Mesendoderm (in vitro differentiated cells): Measurements from ENCODE around the gene CHMP2B.

Source experiments
- DNase-seq: peaks from one replicate; pipeline ENCODE4 v3.0.0; 2013
- H2AK5ac ChIP-seq: 2 replicates; pipeline ENCODE4 v1.6.1; 2013; ENCODE audit warnings: low read length, inconsistent platforms
- H2BK120ac ChIP-seq: 2 replicates; pipeline ENCODE4 v1.6.1; 2013; ENCODE audit warnings: low read depth, mild to moderate bottlenecking, low read length, moderate library complexity, mixed read lengths
- H2BK15ac ChIP-seq: replicated peaks from 2 replicates; pipeline ENCODE4 v1.6.1; 2013; ENCODE audit warnings: low read depth, mild to moderate bottlenecking, moderate library complexity
- H2BK5ac ChIP-seq: 2 replicates; pipeline ENCODE4 v1.6.1; 2013; ENCODE audit warnings: low read length, inconsistent platforms
- H3K18ac ChIP-seq: 2 replicates; pipeline ENCODE4 v1.6.1; 2013; ENCODE audit warnings: mild to moderate bottlenecking, low read length, mixed read lengths
- H3K23ac ChIP-seq: one replicate; pipeline ENCODE4 v1.6.1; 2013; ENCODE audit warnings: low read length
- H3K27ac ChIP-seq: 2 replicates; pipeline ENCODE4 v1.5.1; 2013; ENCODE audit warnings: low read depth, mild to moderate bottlenecking, inconsistent platforms, low read length, moderate library complexity
- H3K27me3 ChIP-seq: 2 replicates; pipeline ENCODE4 v1.6.1; 2013; ENCODE audit warnings: low read length, control low read depth, mild to moderate bottlenecking, inconsistent platforms; ENCODE audit not compliant: insufficient read depth, poor library complexity
- H3K36me3 ChIP-seq: 2 replicates; pipeline ENCODE4 v1.6.1; 2013; ENCODE audit warnings: low read length, inconsistent platforms; ENCODE audit not compliant: control insufficient read depth, insufficient read depth
- H3K4ac ChIP-seq: one replicate; pipeline ENCODE4 v1.6.1; 2013; ENCODE audit warnings: low read depth, mild to moderate bottlenecking, low read length, moderate library complexity
- H3K4me1 ChIP-seq: 2 replicates; pipeline ENCODE4 v1.6.1; 2013; ENCODE audit warnings: low read depth, low read length, inconsistent platforms; ENCODE audit not compliant: control insufficient read depth
- H3K4me2 ChIP-seq: 2 replicates; pipeline ENCODE4 v1.6.1; 2013; ENCODE audit warnings: low read length
- H3K4me3 ChIP-seq: 2 replicates; pipeline ENCODE4 v1.5.1; 2013; ENCODE audit warnings: mild to moderate bottlenecking, low read length
- H3K56ac ChIP-seq: one replicate; pipeline ENCODE4 v1.6.1; 2013; ENCODE audit warnings: low read length
- H3K79me1 ChIP-seq: 2 replicates; pipeline ENCODE4 v1.6.1; 2013; ENCODE audit warnings: low read length, inconsistent platforms
- H3K79me2 ChIP-seq: 2 replicates; pipeline ENCODE4 v1.6.1; 2013; ENCODE audit warnings: mild to moderate bottlenecking, low read length; ENCODE audit not compliant: control insufficient read depth, insufficient read depth
- H3K9ac ChIP-seq: 2 replicates; pipeline ENCODE4 v1.6.1; 2013; ENCODE audit warnings: low read length, inconsistent platforms
- H4K5ac ChIP-seq: one replicate; pipeline ENCODE4 v1.6.1; 2013; ENCODE audit warnings: low read length
- H4K8ac ChIP-seq: one replicate; pipeline ENCODE4 v1.6.1; 2013; ENCODE audit warnings: low read depth, mild to moderate bottlenecking, control low read depth, low read length, moderate library complexity
- WGBS: extraction: QIAGEN DNeasy Blood & Tissue Kit; methylation state at CpG from one replicate; pipeline ENCODE4 v1.1.7; 2013; ENCODE audit warnings: low lambda C conversion rate, missing lambda C conversion rate; ENCODE audit not compliant: insufficient coverage; ENCODE audit errors: extremely low coverage; 5-methylcytosine and 5-hydroxymethylcytosine counted together

Gene CHMP2B

DNA sequence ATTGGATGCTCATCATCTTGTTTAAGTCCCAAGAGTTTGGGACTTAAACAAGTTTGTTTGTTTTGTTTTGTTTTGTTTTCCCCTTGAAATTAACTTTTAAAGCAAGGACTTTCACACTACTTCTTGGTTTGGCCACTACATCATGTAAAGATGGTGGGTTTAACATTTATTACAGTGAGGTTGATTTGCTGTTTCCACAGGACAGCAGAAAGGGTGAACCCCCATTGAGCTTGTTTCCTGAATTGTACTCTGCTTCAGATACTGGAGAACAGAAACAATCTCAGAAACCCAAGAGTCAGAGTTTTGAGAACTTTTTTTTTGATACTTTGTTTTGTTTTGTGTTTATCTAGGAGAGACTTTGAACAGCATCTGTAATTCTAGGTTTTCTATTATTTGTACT is 42.6 kb downstream of the CHMP2B start:
- Histone ChIP-seq H3K27me3 (no peaks in the 10 kb centered on the region), H3K79me2 (no peaks in the 10 kb centered on the region), H3K23ac (no peak overlapping the region), H3K79me1 (no peaks in the 10 kb centered on the region), H3K4me2 (no peak overlapping the region), H3K18ac (no peak overlapping the region), H2BK5ac (no peak overlapping the region), H3K4me1 (no peaks in the 10 kb centered on the region), H3K27ac (no peak overlapping the region), H4K5ac (no peak overlapping the region), H3K4me3 (no peak overlapping the region), H3K9ac (no peak overlapping the region), H2BK120ac (no peak overlapping the region), H4K8ac (no peak overlapping the region), H2BK15ac (no peak overlapping the region), H2AK5ac (no peak overlapping the region), H3K56ac (no peak overlapping the region), H3K4ac (no peak overlapping the region), H3K36me3 (no peaks in the 10 kb centered on the region)
- no peak for DNase-seq

DNA sequence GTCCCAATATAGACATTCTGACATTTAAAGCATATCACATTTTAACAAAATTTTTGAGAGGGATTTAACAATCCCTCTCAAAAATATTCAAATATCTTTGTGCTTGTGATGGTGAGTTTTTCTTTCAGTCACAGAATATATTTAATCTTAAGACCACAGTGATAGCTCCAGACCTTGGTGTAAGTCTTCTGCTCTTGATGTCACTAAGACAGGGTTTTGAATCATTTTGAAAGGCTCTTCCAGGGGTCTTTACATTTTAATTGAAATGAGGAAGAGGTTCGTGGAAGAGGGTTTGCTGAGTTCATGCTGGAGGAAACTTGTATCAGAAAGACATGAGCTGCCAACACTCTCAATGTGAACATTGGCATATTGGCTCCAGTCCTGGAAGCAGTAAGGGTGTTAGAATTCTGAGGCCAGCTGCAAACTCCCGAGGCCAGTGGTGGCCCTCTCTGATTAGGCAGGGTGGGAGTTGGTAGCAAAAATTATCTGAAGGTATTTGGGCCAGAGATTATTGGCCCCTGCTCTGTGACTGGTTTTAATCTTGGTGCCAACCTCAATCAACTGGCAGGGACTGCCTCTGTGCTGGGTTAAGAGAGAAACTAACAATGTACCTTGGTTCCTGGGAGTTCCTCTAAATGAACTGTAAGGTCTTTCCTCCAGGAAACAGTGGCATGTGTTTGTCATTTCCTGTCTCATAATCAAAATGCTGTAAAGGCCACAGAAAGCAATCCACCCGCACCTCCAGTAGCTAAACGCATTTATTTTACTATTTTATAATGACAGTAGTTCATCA is 44.0 kb downstream of the CHMP2B start:
- Histone ChIP-seq H3K4me3 (no peak overlapping the region), H4K8ac (no peak overlapping the region), H3K18ac (no peak overlapping the region), H3K56ac (no peak overlapping the region), H2BK120ac (no peak overlapping the region), H2AK5ac (no peak overlapping the region), H3K4me2 (no peak overlapping the region), H3K4me1 (no peaks in the 10 kb centered on the region), H2BK15ac (no peak overlapping the region), H3K27me3 (no peaks in the 10 kb centered on the region), H3K27ac (no peak overlapping the region), H2BK5ac (no peak overlapping the region), H3K36me3 (no peaks in the 10 kb centered on the region), H3K23ac (no peak overlapping the region), H3K79me1 (no peaks in the 10 kb centered on the region), H3K9ac (no peak overlapping the region), H3K79me2 (no peaks in the 10 kb centered on the region), H4K5ac (no peak overlapping the region), H3K4ac (no peak overlapping the region)
- WGBS: no CpG with 5 or more reads among the region's 4 CpGs
- no peak for DNase-seq

DNA sequence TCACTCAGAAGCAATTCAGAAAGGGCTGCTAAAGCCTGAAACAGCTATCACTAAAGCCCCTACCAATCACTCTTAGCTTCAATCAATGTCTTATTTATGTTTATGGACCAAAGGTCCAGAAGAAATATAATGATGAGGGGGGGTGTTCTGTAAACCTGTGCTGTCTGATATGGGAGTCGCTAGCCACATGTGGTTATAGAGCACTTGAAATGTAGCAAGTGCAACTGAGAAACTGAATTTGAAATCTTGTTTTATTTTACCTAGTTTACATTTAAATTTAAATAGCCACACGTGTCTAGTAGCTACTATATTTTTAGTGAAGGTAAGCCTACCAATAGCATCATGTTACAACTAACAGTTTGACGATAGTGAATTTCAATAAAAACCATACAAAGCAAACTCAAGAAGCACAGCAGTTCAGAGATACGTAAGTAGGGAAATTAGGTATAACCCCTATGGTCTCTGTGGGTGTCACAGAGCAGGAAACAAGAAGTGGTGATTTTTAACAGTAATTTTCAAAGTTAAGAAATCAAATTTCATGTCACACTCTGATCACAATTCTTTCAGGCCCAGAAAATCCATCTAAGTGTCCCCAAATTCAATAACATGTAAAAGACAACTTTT is 45.7 kb downstream of the CHMP2B start:
- Histone ChIP-seq H2BK5ac (no peak overlapping the region), H3K4me1 (no peaks in the 10 kb centered on the region), H3K27ac (no peak overlapping the region), H3K27me3 (no peaks in the 10 kb centered on the region), H3K56ac (no peak overlapping the region), H3K9ac (no peak overlapping the region), H3K18ac (no peak overlapping the region), H3K4ac (no peak overlapping the region), H3K36me3 (no peaks in the 10 kb centered on the region), H2BK120ac (no peak overlapping the region), H2BK15ac (no peak overlapping the region), H3K23ac (no peak overlapping the region), H3K4me2 (no peak overlapping the region), H2AK5ac (no peak overlapping the region), H3K79me2 (no peaks in the 10 kb centered on the region), H3K79me1 (no peaks in the 10 kb centered on the region), H4K8ac (no peak overlapping the region), H3K4me3 (no peak overlapping the region), H4K5ac (no peak overlapping the region)
- WGBS: no CpG with 5 or more reads among the region's 4 CpGs
- no peak for DNase-seq

DNA sequence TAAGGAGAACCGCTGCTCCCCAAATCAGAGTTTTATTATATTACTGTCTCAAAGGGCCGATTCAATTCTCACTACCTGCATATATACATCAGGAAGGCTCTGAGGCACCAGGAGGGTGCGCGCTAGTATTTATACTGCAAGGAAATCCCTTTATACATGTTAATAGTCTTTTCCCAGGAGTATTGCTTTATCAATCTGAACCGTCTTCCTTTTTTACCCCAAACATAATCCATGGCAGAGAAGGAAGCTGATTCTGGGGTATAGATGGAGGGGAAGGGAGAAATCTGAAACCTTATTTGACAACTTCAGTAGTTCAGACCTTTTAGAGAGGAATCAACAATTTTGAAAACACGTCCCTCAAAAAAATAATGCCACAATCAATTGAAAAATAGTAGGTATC is 49.4 kb downstream of the CHMP2B start, which contains the start of gene POU1F1:
POU1F1 (minus strand) TSS at position 101 of the 400 bp plus-strand sequence. CDS start 122 bp downstream, outside the sequence.
- Histone ChIP-seq H2BK15ac (no peak within 1 kb of the TSS), H3K4me2 (no peak within 1 kb of the TSS), H3K56ac (no peak within 1 kb of the TSS), H3K27ac (no peak within 1 kb of the TSS), H2AK5ac (no peak within 1 kb of the TSS), H3K27me3 (no peaks in the 10 kb centered on the region), H3K79me2 (no peaks in the 10 kb centered on the region), H3K4ac (no peak within 1 kb of the TSS), H2BK5ac (no peak within 1 kb of the TSS), H3K79me1 (no peaks in the 10 kb centered on the region), H3K9ac (no peak within 1 kb of the TSS), H2BK120ac (no peak within 1 kb of the TSS), H4K5ac (no peak within 1 kb of the TSS), H3K4me3 (no peak within 1 kb of the TSS), H3K36me3 (no peaks in the 10 kb centered on the region), H3K4me1 (no peaks in the 10 kb centered on the region), H4K8ac (no peak within 1 kb of the TSS), H3K18ac (no peak within 1 kb of the TSS), H3K23ac (no peak within 1 kb of the TSS)
- DNase-seq: no peak
- no CpG with 5 or more reads among the region's 6 CpGs for whole genome bisulfite sequencing

DNA sequence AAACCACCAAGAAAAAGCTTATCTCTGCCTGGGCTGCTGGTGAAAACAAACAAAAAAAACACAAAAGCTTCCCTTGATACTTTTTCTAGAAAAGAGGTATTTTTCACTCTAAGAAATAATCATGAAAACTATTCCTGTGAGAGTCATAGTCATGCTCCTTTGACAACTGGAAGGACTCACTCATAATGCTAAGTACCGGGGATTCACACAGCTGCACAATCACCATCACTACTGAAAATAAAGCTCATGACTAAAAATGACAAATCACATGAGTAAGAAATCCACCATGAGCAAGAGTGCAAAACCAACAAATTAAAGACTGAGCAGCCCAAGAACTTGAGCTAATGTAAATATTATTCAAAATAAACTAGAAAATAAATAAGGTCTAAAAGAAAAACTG is 59.9 kb downstream of the CHMP2B start:
- Histone ChIP-seq H2BK15ac (no peak overlapping the region), H3K4me2 (no peak overlapping the region), H3K18ac (no peak overlapping the region), H3K23ac (no peak overlapping the region), H3K27ac (no peak overlapping the region), H3K56ac (no peak overlapping the region), H3K4ac (no peak overlapping the region), H3K9ac (no peak overlapping the region), H3K4me1 (no peaks in the 10 kb centered on the region), H2BK120ac (no peak overlapping the region), H4K5ac (no peak overlapping the region), H3K36me3 (no peaks in the 10 kb centered on the region), H3K79me2 (no peaks in the 10 kb centered on the region), H3K79me1 (no peaks in the 10 kb centered on the region), H3K27me3 (no peaks in the 10 kb centered on the region), H4K8ac (no peak overlapping the region), H2BK5ac (no peak overlapping the region), H2AK5ac (no peak overlapping the region), H3K4me3 (no peak overlapping the region)
- no peak for DNase-seq
- no CpG with 5 or more reads among the region's 1 CpG for whole genome bisulfite sequencing
